Activated naive CD4-positive, alpha-beta T cell (primary cell): ENCODE measurements around the gene ING1.

Experiments used
- DNase-seq, 4 experiments: peaks; one replicate each; lab custom pipeline; 2025; lab: John Stamatoyannopoulos, UW

ING1 gene

DNA sequence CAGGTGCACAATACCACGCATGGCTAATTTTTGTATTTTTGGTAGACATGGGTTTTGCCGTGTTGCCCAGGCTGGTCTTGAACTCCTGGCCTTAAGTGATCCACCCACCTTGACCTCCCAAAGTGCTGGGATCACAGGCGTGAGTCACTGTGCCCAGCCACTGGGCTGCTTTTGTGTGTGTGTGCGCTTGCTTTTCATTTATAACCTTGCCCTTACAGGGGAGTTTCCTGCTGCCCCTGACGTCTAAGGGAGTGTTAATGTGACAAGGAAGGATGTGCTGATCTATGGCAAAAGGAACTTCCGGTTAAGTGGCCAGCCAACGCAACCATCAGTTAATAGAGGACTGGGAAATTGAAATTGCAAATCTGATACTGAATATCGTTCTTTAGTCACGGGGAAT is 57.7 kb downstream of the ING1 start:
- no peak for DNase-seq

DNA sequence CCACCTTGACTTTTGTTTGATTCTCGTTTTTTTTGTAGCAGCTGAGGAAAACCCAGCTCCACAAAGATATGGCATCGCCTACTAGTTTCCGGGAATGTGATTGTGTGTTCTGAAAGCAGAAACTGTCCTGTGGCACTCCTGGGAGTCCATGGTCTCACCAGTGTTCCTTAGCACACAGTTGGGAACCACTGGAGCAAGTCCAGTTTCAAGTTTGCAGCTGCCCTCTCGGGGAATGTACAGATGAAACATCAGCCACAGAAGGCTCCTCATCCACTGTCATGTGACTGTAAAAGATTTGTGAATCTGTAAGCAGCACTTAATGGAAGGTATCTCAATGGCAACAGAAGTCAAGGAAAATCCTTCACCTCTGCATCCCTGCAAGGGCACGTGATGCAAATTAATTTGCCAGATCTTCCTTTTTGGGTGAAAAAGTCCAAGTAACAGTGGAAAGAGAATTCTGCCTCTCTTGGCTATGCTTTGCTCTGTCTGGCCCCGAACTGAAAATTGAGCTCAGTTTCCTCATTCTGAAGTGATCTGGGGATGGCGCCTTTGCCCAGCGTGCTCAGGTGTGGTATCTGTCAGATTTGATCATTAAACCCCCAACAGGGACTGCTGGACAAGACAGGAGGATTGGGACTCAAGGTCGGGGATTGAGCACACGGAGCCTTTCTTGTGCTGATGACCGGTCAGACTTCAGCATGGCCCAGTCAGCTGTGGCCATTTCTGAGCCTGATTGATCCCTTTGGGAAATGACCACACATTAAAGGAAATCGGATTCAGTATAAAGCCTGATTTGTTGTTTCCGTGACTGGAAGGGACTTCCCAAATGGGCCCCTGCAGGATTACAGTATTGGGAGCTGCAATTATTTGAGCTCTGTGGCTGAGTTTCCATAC is 58.8 kb downstream of the ING1 start:
- no peak for DNase-seq
